HG02642 (cell line): ENCODE data around the gene ABI3.

Experiments
- ATAC-seq: cut with Tn5 transposase; IDR thresholded peaks from one replicate; pipeline ENCODE4 v1.9.1; 2021; ENCODE audit warnings: mild to moderate bottlenecking; ENCODE audit not compliant: unreplicated experiment, poor library complexity

ABI3 gene

DNA sequence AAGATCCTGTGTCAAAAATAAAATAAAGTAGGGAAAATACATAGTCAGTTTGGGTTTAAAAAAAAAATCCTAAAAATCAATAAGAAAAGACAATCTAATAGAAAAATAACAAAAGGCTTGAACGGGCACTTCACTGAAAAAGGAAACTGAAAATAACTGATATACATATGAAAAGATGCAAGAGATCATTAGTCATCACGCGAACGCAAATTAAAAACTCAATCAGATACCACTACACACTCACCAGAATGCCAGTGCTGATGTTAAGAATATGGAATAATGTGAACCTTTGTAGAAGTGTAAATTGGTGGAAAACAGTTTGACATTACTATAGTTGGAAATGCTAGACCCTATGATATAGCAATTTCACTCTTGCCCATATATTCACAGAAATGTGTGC lies 14.8 kb upstream of the ABI3 start:
- ATAC-seq, result no peak

DNA sequence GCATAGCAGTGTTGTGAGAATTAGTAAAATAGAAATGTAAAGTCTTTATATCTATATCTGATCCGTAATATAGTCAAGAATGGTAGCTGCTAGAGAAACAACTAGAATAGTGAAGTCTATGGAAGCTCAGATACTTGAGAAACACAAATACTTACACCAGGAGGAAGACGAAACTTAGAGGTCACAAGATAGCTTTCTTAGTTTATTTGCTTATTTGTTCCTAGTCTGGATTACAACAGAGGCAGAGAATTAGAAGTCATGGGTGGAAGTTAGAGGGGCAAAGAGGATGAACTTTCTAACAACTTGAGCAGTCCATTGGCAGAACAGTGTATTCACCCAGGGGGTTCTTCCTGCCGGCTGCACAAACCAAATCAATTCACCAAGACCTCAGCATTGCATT lies 14.0 kb upstream of the ABI3 start:
- ATAC-seq, result no peak

DNA sequence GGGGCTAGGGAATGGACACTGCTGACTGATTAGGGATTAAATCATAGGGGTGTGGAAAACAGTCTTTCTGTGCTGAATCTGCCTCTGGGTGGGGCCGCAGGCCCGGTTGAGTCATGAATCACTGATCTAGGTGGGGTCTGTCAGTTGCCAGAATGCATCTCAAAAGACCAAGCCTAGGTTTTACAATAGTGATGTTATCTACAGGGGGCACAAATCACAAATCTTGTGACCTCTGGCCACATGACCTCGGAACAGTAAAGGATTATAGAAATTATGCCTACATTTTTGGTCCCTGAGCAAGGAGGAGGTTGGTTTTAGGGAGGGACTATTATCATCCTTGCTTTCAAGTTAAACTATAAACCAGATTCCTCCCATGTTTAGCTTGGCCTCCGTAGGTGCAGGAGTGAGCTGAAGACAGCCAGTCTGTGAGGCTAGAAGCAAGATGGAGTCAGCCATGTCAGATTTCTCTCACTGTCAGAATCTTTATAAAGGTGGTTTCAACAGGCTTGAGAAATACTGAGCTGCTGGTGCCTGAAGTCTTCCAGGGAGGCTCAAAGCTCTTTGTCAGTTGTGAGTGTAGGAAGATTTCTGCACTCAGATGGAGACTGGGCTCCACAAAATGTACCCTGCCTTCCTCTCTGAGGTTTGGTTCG lies 13.0 kb upstream of the ABI3 start:
- no peak for ATAC-seq

DNA sequence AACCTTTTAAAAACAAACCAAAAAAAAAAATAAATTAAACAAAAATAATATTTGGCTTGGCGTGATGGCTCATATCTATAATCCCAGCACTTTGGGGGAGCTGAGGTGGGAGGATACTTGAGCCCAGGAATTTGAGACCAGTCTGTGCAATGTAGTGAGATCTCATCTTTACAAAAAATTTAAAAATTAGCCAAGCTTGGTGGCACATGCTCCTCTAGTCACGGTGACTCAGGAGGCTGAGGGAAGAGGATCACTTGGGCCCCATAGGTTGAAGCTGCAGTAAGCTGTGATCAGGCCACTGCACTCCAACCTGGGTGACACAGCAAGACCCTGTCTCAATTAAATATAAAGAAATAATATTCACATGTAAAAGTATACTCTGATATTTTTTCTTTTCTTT lies 12.3 kb upstream of the ABI3 start:
- no peak for ATAC-seq

DNA sequence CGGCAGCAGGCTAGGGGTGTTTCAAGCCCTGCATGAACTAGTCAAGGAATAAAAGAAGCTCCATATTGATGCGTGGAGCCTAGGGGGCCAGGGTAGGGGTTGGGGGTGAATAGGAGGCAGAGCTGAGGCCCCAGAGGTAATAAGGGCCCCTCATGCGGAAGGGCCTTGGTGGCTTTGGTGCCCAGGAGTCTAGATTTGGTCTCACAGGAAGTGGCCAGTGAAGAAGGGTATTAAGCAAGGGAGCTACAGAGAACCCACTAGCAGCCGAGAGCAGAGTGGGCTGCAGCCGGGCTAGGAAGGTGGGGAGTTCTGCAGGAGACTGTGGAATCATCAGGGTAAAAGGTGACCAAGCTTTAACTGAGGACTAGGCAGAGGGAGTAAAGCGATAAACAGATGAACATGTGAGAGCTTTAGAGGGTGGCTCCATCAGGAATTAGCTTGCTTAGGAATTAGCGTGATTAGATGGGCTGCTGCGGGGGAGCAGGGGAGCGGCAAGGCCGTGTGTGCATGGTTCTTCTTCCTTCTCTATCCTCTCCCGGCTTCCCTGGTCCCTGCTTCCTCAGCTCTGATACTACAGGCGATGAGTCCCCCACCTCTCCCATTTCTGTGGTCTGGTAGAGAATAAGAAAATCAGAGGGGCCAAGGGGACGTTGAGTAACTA lies 10.0 kb upstream of the ABI3 start:
- ATAC-seq, result no peak

DNA sequence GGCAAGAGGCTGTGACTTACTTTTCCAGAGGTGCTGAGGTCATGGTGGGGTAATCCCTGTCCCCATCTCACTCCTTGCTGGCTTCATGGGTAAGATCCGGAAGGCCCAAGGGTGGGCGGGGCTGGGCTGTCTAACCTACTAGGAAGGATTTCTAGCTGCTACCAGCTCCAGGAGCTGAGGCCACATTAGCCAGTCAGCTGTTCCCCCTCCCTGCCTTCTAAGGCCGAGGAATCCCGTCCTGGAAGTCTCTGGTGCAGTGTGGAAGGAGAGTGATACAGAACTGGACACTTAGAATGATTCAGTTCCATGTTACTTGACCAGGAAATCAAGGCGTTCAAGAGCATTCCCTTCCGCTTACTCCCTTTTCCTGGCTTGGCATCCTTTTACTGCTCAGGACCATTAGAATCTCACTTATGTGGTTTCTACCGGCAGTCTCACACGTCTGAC lies 9.0 kb upstream of the ABI3 start:
- no peak for ATAC-seq

DNA sequence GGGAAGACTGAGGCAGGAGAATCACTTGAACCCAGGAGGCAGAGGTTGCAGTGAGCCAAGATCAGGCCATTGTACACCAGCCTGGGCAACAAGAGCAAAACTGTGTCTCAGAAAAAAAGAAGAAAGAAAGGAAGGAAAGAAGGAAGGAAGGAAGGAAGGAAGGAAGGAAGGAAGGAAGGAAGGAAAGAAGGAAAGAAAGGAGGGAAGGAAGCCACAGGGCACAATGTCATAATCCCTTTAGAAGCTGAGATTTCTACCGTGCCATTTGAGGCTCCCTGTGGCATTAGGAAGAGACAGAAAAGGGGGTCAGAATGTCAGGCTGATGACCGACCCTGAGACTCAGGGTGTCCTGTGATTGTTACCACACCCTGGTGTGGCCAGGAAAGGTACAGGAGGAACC lies 6.7 kb upstream of the ABI3 start:
- ATAC-seq, result no peak

DNA sequence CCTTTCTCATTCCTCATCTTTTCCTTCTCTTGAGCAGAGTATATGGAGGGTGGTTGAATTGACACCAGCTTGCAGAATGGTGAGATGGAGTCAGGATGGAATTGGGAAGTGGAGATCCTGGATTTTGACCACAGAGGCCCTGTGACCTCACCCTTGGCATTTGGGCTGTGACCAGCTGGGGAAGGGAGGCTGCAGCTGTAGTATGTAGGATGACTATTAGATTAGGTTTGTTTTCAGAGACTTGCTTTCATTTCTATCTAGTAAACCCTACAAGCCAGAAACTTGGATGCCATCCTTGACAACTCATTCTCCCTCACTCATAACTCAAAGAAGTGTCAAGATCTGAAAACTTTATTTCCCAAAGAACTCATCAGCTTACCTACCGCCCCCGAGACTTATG lies 6.0 kb upstream of the ABI3 start:
- ATAC-seq, result no peak

DNA sequence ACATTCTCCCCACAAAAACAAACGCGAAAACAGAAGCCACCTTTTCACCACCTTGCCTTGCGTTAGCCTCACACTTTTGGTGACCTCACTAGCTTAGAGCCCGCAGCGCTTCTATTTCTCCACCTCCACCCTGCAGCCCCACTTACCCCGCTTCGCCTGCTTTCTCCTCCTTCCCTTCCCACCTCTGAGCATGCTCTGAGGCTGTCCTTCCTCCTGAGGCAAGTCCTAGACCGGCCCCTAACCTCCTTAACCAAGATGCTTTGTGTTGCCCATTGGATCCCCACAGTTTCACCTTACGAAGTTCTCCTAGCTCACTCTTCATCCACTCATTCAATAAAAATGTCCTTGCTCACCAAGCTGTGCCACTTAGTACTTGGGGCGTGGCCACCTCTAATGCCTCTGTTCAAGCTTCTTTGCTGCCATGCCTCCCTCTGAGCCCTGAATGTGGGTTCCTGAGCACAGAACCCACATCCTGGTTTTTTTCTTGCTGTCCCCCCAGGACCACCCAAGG lies 1.4 kb upstream of the ABI3 start:
- ATAC-seq, result no peak

DNA sequence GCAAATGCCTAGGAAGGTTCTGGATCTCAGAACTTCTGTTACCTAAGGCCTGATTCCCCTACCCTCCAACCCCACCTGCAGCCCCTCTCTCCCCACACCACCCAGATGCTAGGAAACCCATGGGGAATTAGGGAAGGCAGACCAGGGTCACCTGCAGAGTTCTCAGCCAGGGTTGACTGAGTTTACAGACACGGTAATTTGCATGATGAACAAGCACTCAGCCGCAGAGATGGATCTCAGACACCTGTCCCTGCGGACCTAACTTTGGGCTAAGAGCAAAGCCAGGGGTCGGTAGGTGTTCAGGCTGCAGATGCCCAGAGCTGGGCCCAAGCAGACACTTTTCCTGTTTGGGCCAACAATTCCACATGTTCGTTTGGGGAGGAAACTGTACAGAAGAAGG lies 2.9 kb downstream of the ABI3 start:
- ATAC-seq, result no peak

DNA sequence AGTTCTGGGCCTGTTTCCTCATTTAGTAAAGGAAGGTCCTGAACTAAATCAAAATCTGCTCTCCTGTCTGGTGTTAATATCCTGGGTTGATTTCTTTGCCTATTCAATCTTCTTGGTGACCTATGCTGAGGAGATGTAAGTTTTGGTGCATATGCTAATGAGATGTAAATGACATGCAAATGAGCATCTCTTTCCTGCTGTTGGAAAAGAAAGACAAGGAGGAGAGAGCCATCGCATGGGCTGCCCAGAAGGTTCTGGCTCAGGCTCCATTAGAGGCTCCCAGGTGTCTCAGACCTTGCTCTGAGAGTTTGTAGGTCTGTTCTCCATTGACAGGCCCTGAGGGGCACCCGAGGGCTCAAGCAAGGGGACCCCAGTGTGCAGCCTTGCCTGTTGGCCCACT lies 3.3 kb downstream of the ABI3 start:
- no peak for ATAC-seq

DNA sequence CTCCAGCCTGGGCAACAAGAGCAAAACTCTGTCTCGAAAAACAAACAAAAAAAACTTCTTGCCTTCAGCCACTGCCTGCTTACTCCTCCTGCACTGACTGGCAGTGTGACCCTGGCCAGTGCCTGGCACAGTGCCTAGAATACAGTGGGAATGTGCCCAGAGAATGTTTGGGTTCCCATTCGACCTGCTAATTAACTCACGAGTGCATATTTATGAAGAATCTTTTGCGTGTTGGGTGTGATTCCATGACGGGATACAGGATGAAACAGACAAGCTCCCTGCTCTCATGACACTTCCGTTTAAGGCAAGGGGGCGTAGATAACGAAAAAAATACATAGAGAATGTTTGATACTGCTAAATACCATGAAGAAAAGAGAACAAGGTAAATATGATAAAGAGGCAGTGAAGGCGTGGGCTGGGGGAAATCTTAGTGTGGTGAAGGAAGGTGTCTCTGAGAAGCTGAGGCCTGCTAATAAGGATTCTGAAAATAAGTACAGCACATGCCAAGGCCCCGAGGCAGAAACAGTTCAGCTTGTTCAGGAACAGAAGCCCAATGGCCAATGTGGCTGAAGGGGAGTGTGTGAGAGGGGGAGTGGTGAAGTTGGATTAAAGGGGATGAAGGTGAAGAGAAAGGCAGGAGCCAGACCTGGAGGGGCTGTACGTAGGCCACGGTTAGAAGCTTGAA lies 4.3 kb downstream of the ABI3 start:
- no peak for ATAC-seq

DNA sequence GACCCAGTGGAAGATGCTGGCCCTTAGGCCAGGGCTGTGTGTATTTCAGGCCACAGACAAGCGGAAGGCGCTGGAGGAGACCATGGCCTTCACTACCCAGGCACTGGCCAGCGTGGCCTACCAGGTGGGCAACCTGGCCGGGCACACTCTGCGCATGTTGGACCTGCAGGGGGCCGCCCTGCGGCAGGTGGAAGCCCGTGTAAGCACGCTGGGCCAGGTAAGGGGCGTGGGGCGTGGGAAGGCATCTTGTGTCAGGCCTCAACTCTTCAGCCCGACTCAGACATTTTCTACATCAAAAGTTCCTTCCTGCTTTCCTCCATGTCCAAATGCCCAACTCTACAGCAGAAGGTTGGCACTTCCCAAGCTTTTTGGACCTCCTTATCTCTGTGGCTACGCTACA lies 6.0 kb downstream of the ABI3 start:
- ATAC-seq, result no peak

DNA sequence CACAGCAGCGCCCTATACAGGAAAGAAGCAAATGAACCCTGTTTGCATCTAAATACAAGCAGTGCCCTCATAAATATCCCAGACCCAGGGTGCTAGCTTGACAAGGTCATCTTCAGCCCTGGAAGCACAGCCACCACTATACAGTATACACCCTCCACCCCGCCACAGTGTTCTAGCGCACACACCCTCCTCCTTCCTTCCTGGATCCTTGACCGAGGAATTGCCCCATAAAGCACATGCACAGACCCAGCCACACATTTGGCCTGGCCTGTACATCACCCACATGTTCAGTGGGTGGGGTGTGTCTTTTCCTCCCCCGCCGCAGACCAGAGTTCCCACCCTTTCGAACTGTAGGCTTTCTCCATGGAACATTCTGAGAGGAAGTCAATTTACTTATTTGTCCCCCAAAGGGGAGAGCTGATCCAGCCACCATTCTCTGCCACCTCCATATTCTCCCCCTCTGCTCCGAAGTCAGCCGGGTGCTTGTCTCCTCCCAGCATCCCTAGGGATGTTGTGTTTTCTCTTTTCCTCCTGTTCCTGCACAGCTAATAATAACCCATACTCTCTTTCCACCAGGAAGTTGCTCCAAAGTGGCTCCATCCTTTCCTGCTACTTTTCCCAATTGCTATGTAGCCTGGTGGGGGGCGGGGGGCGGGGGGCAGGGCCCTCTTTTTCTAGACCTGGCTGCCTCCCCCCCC lies 6.6 kb downstream of the ABI3 start:
- ATAC-seq, result no peak

DNA sequence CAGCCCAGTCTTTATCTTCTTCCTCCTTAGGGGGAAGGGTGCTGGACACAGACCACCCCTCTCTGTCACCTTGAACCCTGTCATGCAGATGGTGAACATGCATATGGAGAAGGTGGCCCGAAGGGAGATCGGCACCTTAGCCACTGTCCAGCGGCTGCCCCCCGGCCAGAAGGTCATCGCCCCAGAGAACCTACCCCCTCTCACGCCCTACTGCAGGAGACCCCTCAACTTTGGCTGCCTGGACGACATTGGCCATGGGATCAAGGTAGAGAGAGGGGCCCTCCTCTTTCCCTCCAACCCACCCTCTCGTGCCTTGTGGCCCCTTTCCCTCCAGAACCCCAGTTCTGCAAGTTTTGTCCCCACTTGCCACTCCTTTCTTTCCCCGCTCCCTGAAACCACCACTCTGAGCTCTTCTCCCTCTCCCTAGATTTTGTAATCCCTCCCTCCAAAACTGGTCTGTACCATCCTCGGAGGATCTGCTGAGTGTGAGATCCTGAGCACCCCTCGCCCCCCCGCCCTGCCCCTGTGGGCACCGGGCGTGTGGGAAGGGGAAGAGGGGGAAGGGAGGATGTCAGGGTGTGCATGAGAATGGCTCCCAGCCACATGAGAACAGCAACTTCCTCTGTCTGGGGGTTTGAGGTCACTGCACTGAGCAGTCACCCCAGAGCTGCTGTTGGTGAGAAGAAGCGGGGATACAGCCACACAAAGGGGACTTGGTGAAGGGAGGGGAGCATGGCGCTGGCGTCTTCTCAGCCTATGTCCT lies 7.3 kb downstream of the ABI3 start:
- peak; percentile 50 for ATAC-seq

DNA sequence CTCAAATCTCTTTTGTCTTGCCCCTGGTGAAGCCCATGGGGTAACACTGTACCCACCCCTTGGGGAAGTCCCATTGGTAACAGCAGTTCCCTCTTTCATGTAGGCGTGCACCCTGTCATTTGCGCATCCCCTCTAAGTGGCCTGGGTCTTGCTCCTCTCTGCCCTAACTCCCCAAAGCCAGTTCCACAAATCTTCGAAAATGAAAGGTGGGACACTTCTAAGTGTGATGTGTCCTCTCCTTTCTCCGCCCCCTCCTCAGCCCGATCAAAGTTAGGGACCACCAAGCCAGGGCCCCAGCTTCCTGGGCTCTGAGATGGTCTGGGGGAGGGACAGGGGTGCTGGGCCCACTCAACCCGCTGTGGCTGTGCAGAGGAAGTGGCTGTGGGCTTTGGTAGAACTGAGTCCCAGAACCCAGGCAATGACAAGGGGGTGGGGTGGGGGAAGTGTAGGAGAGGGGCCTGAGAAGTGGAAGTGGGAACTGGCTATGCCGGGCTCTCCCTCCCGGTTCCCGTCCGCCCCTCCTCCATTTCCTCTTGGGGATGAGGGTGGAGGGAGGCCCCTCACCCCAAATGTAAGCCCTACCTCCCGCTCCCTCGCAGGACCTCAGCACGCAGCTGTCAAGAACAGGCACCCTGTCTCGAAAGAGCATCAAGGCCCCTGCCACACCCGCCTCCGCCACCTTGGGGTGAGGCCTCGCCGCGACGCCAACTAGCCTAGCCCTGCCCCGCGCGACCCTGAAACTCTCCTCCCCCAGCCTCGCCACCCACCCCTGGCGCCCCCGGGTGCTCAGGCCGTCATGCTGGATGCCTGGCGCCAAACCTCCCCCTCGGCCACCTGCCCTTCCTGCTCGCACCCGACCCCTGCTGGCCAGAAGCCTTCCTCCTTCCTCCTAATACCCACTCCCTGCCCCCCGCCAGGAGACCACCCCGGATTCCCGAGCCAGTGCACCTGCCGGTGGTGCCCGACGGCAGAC lies 8.7 kb downstream of the ABI3 start:
- ATAC-seq, result no peak

DNA sequence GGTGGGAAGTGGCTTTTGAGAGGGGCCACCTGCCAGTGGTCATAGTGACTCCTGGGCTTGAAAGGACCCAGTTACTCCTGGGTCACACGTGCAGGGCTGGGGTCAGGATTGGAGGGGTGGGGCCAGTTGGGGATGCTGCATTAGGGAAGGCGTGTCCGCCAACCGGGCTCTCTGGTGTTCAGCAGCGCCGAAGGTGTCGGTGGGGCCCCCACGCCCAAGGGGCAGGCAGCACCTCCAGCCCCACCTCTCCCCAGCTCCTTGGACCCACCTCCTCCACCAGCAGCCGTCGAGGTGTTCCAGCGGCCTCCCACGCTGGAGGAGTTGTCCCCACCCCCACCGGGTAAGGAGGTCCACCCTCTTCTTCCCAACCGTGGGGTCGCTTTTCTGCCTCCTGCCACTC lies 9.5 kb downstream of the ABI3 start:
- ATAC-seq, result no peak

DNA sequence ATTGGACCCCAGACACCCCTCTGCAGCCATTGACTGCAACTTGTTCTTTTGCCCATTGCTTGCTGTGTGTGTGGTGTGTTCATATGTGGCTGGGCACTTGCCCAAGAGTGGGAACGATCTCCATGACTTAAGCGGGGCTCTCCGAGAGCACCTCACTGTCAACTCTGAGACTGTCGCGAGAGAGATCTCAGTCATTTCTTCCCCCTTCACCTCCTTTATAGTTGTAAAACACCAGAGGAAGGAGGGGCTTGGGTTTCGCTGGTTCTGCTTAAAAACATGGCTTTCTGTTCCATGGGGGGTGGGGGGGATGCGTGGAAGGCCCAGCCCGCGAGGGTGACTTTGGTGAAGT lies 12.6 kb downstream of the ABI3 start:
- ATAC-seq, result no peak

DNA sequence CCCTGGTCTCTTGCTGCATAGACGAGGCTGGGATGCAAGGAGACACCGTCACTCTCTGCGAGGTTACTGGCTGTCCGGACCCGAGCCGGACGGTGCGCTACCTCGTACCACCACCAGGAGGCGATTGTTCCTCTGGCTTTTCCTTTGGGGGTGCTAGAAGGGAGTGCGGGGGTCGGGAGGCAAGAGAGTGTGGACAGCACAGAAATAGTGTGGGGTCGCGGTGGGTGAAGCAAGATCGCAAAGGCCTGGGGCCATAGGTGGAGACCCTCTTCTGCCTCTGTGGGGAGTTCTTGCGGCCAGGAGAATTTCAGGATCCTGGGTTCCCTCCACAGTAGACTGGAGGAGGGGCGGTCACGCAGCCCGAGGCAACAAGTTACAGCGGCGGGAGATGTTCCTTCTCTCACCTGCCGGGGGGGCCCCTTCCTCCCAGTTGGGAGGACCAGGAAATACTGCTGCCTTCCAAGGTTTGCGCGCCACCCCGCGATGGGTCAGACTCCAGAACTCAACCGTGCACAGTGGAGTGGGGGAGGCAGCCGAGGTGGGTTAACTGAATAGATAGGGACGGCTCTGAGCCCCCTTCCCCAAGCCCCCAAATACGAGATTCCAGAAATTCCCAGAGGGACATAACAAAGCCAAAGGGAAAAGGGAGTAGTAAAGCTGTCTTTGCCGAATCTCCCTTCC lies 13.2 kb downstream of the ABI3 start:
- no peak for ATAC-seq
